ENCODE data around the gene BZW1. TPM values are rescaled to one million over a fixed set of nuclear protein-coding genes. Genes with fewer than 3 reads are reported as not detected.

Gene BZW1
- polyA plus RNA-seq, 1 donor (not counting 4 experiments of a cell fraction or from before 2014, with no cell fraction given), result 402 TPM

GRCh38 chr2:200773083-200773482 is 38.6 kb upstream of the BZW1 start:
- Histone ChIP-seq H3K9ac (ENCODE audit: control insufficient read depth, extremely low read depth, insufficient read depth, low read length) (no peak overlapping the region), H3K9me3 (ENCODE audit: control insufficient read depth, low read depth, low read length) (no peaks in the 10 kb centered on the region), H3K9me1 (ENCODE audit: control insufficient read depth, extremely low read depth, insufficient read depth, low read length) (no peaks in the 10 kb centered on the region), H3K27me3 (ENCODE audit: control insufficient read depth, extremely low read depth, insufficient read depth, low read length) (no peaks in the 10 kb centered on the region), H4K20me1 (ENCODE audit: control insufficient read depth, extremely low read depth, insufficient read depth, low read length) (no peaks in the 10 kb centered on the region), H2AFZ (ENCODE audit: control insufficient read depth, low read length) (no peak overlapping the region), H3K27ac (ENCODE audit: control insufficient read depth, insufficient read depth, low read length) (no peak overlapping the region), H3K36me3 (ENCODE audit: control insufficient read depth in 2 of 2, extremely low read depth in 1 of 2, insufficient read depth in 2 of 2, low read length in 2 of 2) (no peaks in the 10 kb centered on the region), H3K4me1 (ENCODE audit: control insufficient read depth, extremely low read depth, insufficient read depth, low read length) (peaks cover 4% of the 10 kb centered on the region), H3K4me2 (ENCODE audit: control insufficient read depth, extremely low read depth, insufficient read depth, low read depth, low read length) (no peak overlapping the region), H3K4me3 (ENCODE audit: control insufficient read depth in 2 of 3, extremely low read depth in 1 of 3, insufficient read depth in 2 of 3, low read depth in 1 of 3, low read length in 3 of 3) (no peak overlapping the region), H3K79me2 (ENCODE audit: control insufficient read depth, insufficient read depth, low read length) (no peaks in the 10 kb centered on the region)
- TF ChIP-seq CTCF (optimal IDR thresholded peaks at IDR 0.05 in 1 of 3, IDR thresholded peaks at IDR 0.05 in 1 of 3, conservative IDR thresholded peaks at IDR 0.05 in 1 of 3; ENCODE audit: extremely low read depth in 1 of 3, insufficient read depth in 2 of 3, low read length in 3 of 3), result no peak
- TF ChIP-seq EZH2 (IDR thresholded peaks at IDR 0.05; ENCODE audit: low read length), result no peak
- no peak for DNase-seq (ENCODE audit: low read depth, low spot score)
- dilution Hi-C loops (cut with MboI; ENCODE audit: extremely low pct_ligation_motif_present, low sequenced_read_pairs), result no loop called here
- FAIRE-seq, result no peak

GRCh38 chr2:200774920-200775319 is 36.8 kb upstream of the BZW1 start:
- Histone ChIP-seq H3K4me1 (ENCODE audit: control insufficient read depth, extremely low read depth, insufficient read depth, low read length) (peaks cover 9% of the 10 kb centered on the region), H4K20me1 (ENCODE audit: control insufficient read depth, extremely low read depth, insufficient read depth, low read length) (no peaks in the 10 kb centered on the region), H3K27me3 (ENCODE audit: control insufficient read depth, extremely low read depth, insufficient read depth, low read length) (no peaks in the 10 kb centered on the region), H3K9me3 (ENCODE audit: control insufficient read depth, low read depth, low read length) (no peaks in the 10 kb centered on the region), H3K4me2 (ENCODE audit: control insufficient read depth, extremely low read depth, insufficient read depth, low read depth, low read length) (no peak overlapping the region), H3K9ac (ENCODE audit: control insufficient read depth, extremely low read depth, insufficient read depth, low read length) (no peak overlapping the region), H2AFZ (ENCODE audit: control insufficient read depth, low read length) (no peak overlapping the region), H3K36me3 (ENCODE audit: control insufficient read depth in 2 of 2, extremely low read depth in 1 of 2, insufficient read depth in 2 of 2, low read length in 2 of 2) (no peaks in the 10 kb centered on the region), H3K4me3 (ENCODE audit: control insufficient read depth in 2 of 3, extremely low read depth in 1 of 3, insufficient read depth in 2 of 3, low read depth in 1 of 3, low read length in 3 of 3) (no peak overlapping the region), H3K9me1 (ENCODE audit: control insufficient read depth, extremely low read depth, insufficient read depth, low read length) (no peaks in the 10 kb centered on the region), H3K79me2 (ENCODE audit: control insufficient read depth, insufficient read depth, low read length) (no peaks in the 10 kb centered on the region), H3K27ac (ENCODE audit: control insufficient read depth, insufficient read depth, low read length) (no peak overlapping the region)
- dilution Hi-C loops (cut with MboI; ENCODE audit: extremely low pct_ligation_motif_present, low sequenced_read_pairs), result no loop called here
- FAIRE-seq (no peak), DNase-seq (ENCODE audit: low read depth, low spot score) (no peak)
- TF ChIP-seq EZH2 (IDR thresholded peaks at IDR 0.05; ENCODE audit: low read length) (no peak), CTCF (optimal IDR thresholded peaks at IDR 0.05 in 1 of 3, IDR thresholded peaks at IDR 0.05 in 1 of 3, conservative IDR thresholded peaks at IDR 0.05 in 1 of 3; ENCODE audit: extremely low read depth in 1 of 3, insufficient read depth in 2 of 3, low read length in 3 of 3) (no peak)
